Lower lobe of right lung (tissue), 2 donors: ENCODE data around the gene LMBR1. TPM values are rescaled to one million over a fixed set of nuclear protein-coding genes. Genes with fewer than 3 reads are reported as not detected.

Experiments
- ATAC-seq, 2 donors: fragments of 200-7000 bp; cut with Tn5 transposase; one replicate each; pipeline ENCODE4 v1.9.1; 2020 to 2022; ENCODE audit warnings: mild to moderate bottlenecking in 2 of 2, moderate library complexity in 2 of 2
- DNase-seq: peaks from one replicate; pipeline ENCODE4 v3.0.0-alpha.2; 2020
- H3K27ac ChIP-seq: fragments of 200-600 bp; one replicate; pipeline ENCODE4 v1.8.0; 2022
- H3K27me3 ChIP-seq: fragments of 200-600 bp; one replicate; pipeline ENCODE4 v1.8.0; 2022; ENCODE audit warnings: low read depth
- H3K36me3 ChIP-seq: fragments of 200-600 bp; one replicate; pipeline ENCODE4 v1.8.0; 2022; ENCODE audit warnings: mild to moderate bottlenecking
- H3K4me1 ChIP-seq: fragments of 200-600 bp; one replicate; pipeline ENCODE4 v1.8.0; 2022
- H3K4me3 ChIP-seq: fragments of 200-600 bp; one replicate; pipeline ENCODE4 v1.8.0; 2022; ENCODE audit warnings: mild to moderate bottlenecking
- H3K9me3 ChIP-seq: fragments of 200-600 bp; one replicate; pipeline ENCODE4 v1.8.0; 2022
- intact Hi-C: fragments of 100-400 bp; cut with DNase I; formaldehyde crosslinking; loops from one replicate; pipeline ENCODE4 v1.11.0; 2022
- total RNA-seq: library from RNA; stranded (reverse); fragmentation: NEBNext Ultra II Directional; extraction: Animal tissue kit (Norgen Biotek cat#: 25700); gene quantifications from one replicate; pipeline ENCODE4 v1.2.1, GENCODE V29; 2021
- TF ChIP-seq, protein P1 (sequence below): fragments of 200-600 bp; IDR thresholded peaks from one replicate; pipeline ENCODE4 v1.8.0; 2022; ENCODE audit warnings: antibody characterized with exemption, mild to moderate bottlenecking
- donor health status: DM: no; HTN: yes; CAD: no; lungs with severe emphysema.

The LMBR1 gene
- total RNA-seq, 1 donor from 2014 or later: 71.1 TPM

DNA sequence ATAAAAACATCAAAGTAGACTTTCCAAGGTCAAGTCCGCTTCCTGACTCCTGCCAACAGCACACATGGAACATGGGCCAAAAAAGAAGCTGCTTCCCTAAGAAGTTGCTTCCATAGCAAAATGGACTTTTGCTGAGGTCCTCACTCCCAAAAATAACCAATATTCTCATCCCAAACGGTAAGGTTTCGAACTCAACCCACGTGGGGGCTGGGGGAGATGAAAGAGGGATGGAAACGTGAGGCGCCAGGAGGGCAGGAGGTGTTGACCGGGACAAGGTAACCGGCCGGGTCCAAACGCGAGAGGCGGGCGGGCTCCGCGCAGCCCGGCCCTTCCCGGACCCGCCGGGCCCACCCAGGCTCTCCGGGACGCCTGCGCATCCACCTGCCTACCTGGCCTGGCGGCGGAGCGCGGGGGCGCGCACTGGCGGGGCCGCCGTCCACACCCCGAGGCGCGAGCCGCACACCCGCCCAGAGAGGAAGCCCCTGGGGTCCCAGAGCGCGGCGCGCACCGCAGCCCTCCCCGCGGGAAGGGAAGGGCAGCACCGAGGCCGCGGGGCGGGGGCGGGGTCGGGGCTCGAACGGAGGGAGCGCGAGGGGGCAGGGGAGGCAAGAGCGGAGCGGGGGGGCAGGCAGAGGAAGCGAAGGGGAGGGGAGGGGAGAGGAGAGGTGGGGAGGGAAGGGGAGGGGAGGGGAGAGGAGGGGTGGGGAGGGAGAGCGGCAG lies 742 bp downstream of the LMBR1 start:
- TF ChIP-seq, protein P1, sequence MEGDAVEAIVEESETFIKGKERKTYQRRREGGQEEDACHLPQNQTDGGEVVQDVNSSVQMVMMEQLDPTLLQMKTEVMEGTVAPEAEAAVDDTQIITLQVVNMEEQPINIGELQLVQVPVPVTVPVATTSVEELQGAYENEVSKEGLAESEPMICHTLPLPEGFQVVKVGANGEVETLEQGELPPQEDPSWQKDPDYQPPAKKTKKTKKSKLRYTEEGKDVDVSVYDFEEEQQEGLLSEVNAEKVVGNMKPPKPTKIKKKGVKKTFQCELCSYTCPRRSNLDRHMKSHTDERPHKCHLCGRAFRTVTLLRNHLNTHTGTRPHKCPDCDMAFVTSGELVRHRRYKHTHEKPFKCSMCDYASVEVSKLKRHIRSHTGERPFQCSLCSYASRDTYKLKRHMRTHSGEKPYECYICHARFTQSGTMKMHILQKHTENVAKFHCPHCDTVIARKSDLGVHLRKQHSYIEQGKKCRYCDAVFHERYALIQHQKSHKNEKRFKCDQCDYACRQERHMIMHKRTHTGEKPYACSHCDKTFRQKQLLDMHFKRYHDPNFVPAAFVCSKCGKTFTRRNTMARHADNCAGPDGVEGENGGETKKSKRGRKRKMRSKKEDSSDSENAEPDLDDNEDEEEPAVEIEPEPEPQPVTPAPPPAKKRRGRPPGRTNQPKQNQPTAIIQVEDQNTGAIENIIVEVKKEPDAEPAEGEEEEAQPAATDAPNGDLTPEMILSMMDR: no peak
- intact Hi-C loops: no loop called here
- DNase-seq (peak; percentile 73), ATAC-seq (peak; percentile 62 to 65)
- H3K27me3 ChIP-seq: no peaks in the 10 kb centered on the region
- H3K36me3 ChIP-seq: no peaks in the 10 kb centered on the region
- H3K4me1 ChIP-seq: peaks cover 27% of the 10 kb centered on the region
- peak overlapping the region; percentile 90 for H3K4me3 ChIP-seq
- H3K27ac ChIP-seq: peak overlapping the region; percentile 95
- H3K9me3 ChIP-seq: no peaks in the 10 kb centered on the region

DNA sequence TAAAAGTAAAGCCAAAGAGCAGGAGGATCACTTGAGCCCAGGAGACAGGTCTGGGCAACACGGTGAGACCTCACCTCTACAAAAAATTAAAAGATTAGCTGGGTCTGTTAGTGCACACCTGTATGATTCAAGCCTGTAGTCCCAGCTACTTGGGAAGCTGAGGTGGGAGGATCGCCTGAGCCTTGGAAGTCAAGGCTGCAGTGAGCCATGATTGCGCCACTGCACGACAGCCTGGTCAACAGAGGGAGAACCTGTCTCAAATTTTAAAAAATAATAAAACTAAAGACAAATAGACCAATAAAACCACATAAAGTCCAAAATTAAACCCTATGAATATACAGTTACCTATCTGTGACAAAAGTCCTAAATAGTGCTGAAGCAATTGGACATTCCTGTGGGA lies 3.2 kb downstream of the LMBR1 start:
- intact Hi-C loops: no loop called here
- no peak for DNase-seq

DNA sequence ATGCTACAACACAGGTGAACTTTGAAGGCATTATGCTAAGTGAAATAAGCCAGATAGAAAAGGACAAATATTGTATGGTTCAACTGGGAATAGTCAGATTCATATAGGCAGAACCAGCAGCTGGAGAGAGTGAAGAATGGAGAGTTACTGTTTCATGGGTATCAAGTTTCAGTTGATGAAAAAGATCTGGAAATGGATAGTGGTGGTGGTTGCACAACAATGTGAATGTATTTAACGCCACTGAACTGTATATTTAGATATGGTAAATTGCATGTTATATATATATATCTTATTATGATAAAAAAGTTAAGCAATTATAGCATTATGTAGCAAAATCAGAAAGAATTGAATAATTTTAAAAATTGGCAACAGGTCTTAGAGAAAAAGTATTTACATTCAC lies 3.9 kb downstream of the LMBR1 start:
- Histone ChIP-seq H3K36me3 (no peaks in the 10 kb centered on the region), H3K27me3 (no peaks in the 10 kb centered on the region), H3K4me1 (peaks cover 14% of the 10 kb centered on the region), H3K9me3 (no peaks in the 10 kb centered on the region), H3K27ac (no peak overlapping the region), H3K4me3 (no peak overlapping the region)
- intact Hi-C loops: no loop called here
- ATAC-seq (no peak), DNase-seq (no peak)
- TF ChIP-seq, protein P1: no peak

More for the DNA sequence above, 3.2 kb downstream of the LMBR1 start:
- no peak for ATAC-seq
- no peaks in the 10 kb centered on the region for H3K36me3 ChIP-seq
- TF ChIP-seq, protein P1: no peak
- no peak overlapping the region for H3K4me3 ChIP-seq
- no peaks in the 10 kb centered on the region for H3K27me3 ChIP-seq
- H3K9me3 ChIP-seq: no peaks in the 10 kb centered on the region
- H3K4me1 ChIP-seq: peaks cover 20% of the 10 kb centered on the region
- H3K27ac ChIP-seq: no peak overlapping the region

DNA sequence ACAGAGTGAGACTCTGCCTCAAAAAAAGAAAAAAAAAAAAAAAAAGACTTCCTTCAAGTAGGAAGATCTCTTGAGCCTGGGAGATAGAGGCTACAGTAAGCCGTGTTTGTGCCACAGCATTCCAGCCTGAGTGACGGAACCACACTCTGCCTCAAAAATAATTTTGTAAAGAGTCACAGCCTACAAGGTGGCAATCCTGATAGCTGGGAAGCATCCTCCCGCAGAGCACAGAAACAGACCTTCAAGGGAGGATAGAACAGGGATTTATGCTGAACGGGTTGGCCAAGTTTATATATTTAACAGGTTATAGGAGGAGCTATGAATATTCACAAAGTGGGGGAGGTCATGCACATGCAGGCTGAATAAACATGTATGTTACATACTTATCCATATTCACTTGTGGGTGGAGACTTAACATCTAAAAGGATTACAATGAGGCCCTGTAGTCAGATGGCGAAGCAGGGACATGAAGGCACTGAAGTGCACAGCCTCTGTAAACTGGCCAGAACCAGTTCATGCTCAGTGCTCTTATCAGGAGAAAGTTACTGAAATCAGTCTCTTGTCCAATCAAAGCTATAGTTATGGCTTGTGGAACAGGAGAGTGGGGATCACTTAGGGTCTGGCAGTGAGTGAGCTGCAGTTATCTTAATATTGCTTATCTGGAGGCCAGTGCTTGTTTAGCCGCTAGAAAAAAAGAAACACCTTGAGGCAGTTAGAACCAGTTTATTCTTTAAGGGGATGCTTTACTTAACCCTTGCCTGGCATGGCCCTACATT lies 6.8 kb downstream of the LMBR1 start:
- H3K4me1 ChIP-seq: peaks cover 1% of the 10 kb centered on the region
- no peaks in the 10 kb centered on the region for H3K9me3 ChIP-seq
- DNase-seq: no peak
- peak in 1 of 2 donors; percentile 23 for ATAC-seq
- no peak overlapping the region for H3K27ac ChIP-seq
- no peaks in the 10 kb centered on the region for H3K36me3 ChIP-seq
- TF ChIP-seq, protein P1: no peak
- H3K27me3 ChIP-seq: no peaks in the 10 kb centered on the region
- no peak overlapping the region for H3K4me3 ChIP-seq
- intact Hi-C loops: no loop called here

DNA sequence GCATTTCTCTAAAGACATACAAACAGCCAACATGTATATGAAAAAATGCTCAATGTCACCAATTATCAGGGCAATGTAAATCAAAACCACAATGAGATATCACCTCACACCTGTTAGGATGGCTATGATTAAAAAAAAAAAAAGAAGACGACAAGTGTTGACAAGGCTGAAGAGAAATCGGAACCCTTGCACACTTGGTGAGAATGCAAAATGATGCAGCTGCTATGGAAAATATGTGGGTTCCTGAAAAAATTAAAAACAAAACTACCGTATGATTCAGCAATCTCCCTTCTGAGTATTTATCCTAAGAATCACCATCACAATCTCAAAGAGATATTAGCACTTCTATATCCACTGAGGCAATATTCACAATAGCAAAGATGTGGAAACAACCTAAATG lies 11.3 kb downstream of the LMBR1 start:
- H3K27me3 ChIP-seq: no peaks in the 10 kb centered on the region
- DNase-seq (no peak), ATAC-seq (no peak)
- no peaks in the 10 kb centered on the region for H3K36me3 ChIP-seq
- H3K9me3 ChIP-seq: no peaks in the 10 kb centered on the region
- TF ChIP-seq, protein P1: no peak
- H3K4me3 ChIP-seq: no peak overlapping the region
- intact Hi-C loops: no loop called here
- no peak overlapping the region for H3K27ac ChIP-seq
- no peaks in the 10 kb centered on the region for H3K4me1 ChIP-seq
